GM18951 (cell line): ENCODE measurements around the gene PACS2.

Experiments used
- POLR2A ChIP-seq: IDR thresholded peaks from 4 replicates; pipeline ENCODE4 v1.6.1; 2011; ENCODE audit warnings: mild to moderate bottlenecking; ENCODE audit not compliant: insufficient read length, insufficient read depth; ENCODE audit errors: extremely low read depth
- in situ Hi-C: fragments of 300-500 bp; cut with MboI; formaldehyde crosslinking; loops from one replicate; pipeline ENCODE4 v1.12.0; 2022; ENCODE audit warnings: low sequenced_read_pairs, mixed read lengths, inconsistent platforms; ENCODE audit not compliant: unreplicated experiment

Gene PACS2

GRCh38 chr14:105430565-105430964, 116.0 kb downstream of the PACS2 start:
- TF ChIP-seq POLR2A: no peak
- in situ Hi-C loops: no loop called here

GRCh38 chr14:105431256-105431655, 116.7 kb downstream of the PACS2 start:
- no peak for TF ChIP-seq POLR2A
- in situ Hi-C loops: no loop called here

- no peak for TF ChIP-seq POLR2A
- in situ Hi-C loops: no loop called here
Measured at GRCh38 chr14:105432657-105433056, 118.1 kb downstream of the PACS2 start.

- TF ChIP-seq POLR2A: no peak
- in situ Hi-C loops: no loop called here
Measured at GRCh38 chr14:105433161-105433605, 118.6 kb downstream of the PACS2 start.

GRCh38 chr14:105436402-105436801, 121.9 kb downstream of the PACS2 start:
- in situ Hi-C loops: no loop called here

GRCh38 chr14:105436891-105437722, 122.6 kb downstream of the PACS2 start:
- TF ChIP-seq POLR2A: no peak
- in situ Hi-C loops: no loop called here

More at GRCh38 chr14:105436402-105436801, 121.9 kb downstream of the PACS2 start:
- TF ChIP-seq POLR2A: no peak

- in situ Hi-C loops: no loop called here
- no peak for TF ChIP-seq POLR2A
Measured at GRCh38 chr14:105437723-105438500, 123.4 kb downstream of the PACS2 start.

GRCh38 chr14:105439179-105439578, 124.6 kb downstream of the PACS2 start:
- in situ Hi-C loops: no loop called here
- TF ChIP-seq POLR2A: no peak

- in situ Hi-C loops: no loop called here
- no peak for TF ChIP-seq POLR2A
Measured at GRCh38 chr14:105439710-105440553, 125.4 kb downstream of the PACS2 start.

GRCh38 chr14:105440554-105440900, 126.0 kb downstream of the PACS2 start:
- in situ Hi-C loops: no loop called here
- no peak for TF ChIP-seq POLR2A

GRCh38 chr14:105440992-105441391, 126.4 kb downstream of the PACS2 start:
- no peak for TF ChIP-seq POLR2A
- in situ Hi-C loops: no loop called here

GRCh38 chr14:105442125-105442524, 127.6 kb downstream of the PACS2 start:
- TF ChIP-seq POLR2A: no peak
- in situ Hi-C loops: no loop called here

GRCh38 chr14:105442834-105443233, 128.3 kb downstream of the PACS2 start:
- in situ Hi-C loops: no loop called here

More at GRCh38 chr14:105442834-105443233, 128.3 kb downstream of the PACS2 start:
- TF ChIP-seq POLR2A: no peak
